GM23338 (cell line): Measurements from ENCODE around the gene NPB. TPM values are rescaled to one million over a fixed set of nuclear protein-coding genes. Genes with fewer than 3 reads are reported as not detected.

Experiments
- ATAC-seq: fragments of 200-7000 bp; cut with Tn5 transposase; 3 replicates; pipeline ENCODE4 v1.9.1; 2020
- DNase-seq: peaks from one replicate; pipeline ENCODE4 v3.0.0-alpha.2; 2015; ENCODE audit warnings: low spot score
- H2AFZ ChIP-seq: fragments of 200-600 bp; sonication (generic); 2 replicates; pipeline ENCODE4 v1.8.0; 2016; ENCODE audit warnings: antibody characterized with exemption, mild to moderate bottlenecking, moderate library complexity
- H3F3A ChIP-seq: fragments of 200-600 bp; sonication (generic); replicated peaks from 2 replicates; pipeline ENCODE4 v1.8.0; 2017; ENCODE audit warnings: antibody characterized with exemption, mixed run types, low read depth
- H3K27ac ChIP-seq: fragments of 200-600 bp; sonication (generic); 2 replicates; pipeline ENCODE4 v1.6.1; 2016; ENCODE audit warnings: low read depth
- H3K27me3 ChIP-seq: fragments of 200-600 bp; sonication (generic); 2 replicates; pipeline ENCODE4 v1.8.0; 2016; ENCODE audit warnings: mild to moderate bottlenecking, mixed run types, moderate library complexity; ENCODE audit not compliant: insufficient read depth
- H3K36me3 ChIP-seq: fragments of 200-600 bp; sonication (generic); 2 replicates; pipeline ENCODE4 v1.8.0; 2016; ENCODE audit warnings: mild to moderate bottlenecking; ENCODE audit not compliant: insufficient read depth
- H3K4me1 ChIP-seq: fragments of 200-600 bp; sonication (generic); 2 replicates; pipeline ENCODE4 v1.8.0; 2016; ENCODE audit warnings: mild to moderate bottlenecking, moderate library complexity; ENCODE audit not compliant: insufficient read depth
- H3K4me2 ChIP-seq: fragments of 200-600 bp; sonication (generic); 2 replicates; pipeline ENCODE4 v1.7.1; 2017; ENCODE audit warnings: mixed run types
- H3K4me3 ChIP-seq: fragments of 200-600 bp; sonication (generic); 2 replicates; pipeline ENCODE4 v1.6.1; 2016; ENCODE audit warnings: mixed run types
- H3K79me2 ChIP-seq: fragments of 200-600 bp; sonication (generic); replicated peaks from 2 replicates; pipeline ENCODE4 v1.8.0; 2017; ENCODE audit warnings: mild to moderate bottlenecking; ENCODE audit not compliant: insufficient read depth
- H3K9me2 ChIP-seq: fragments of 200-600 bp; sonication (generic); 2 replicates; pipeline ENCODE4 v1.8.0; 2017; ENCODE audit not compliant: insufficient read depth
- H4K20me1 ChIP-seq: fragments of 200-600 bp; sonication (generic); replicated peaks from 2 replicates; pipeline ENCODE4 v1.8.0; 2017; ENCODE audit warnings: mild to moderate bottlenecking; ENCODE audit not compliant: insufficient read depth
- H3K27ac Mint-ChIP-seq: 2 replicates; pipeline ENCODE4 v1.8.0; 2020; ENCODE audit warnings: inconsistent platforms, mild to moderate bottlenecking, moderate library complexity, mixed read lengths
- H3K27me3 Mint-ChIP-seq: 3 replicates; pipeline ENCODE4 v1.8.0; 2022; ENCODE audit warnings: low read depth, mild to moderate bottlenecking, moderate library complexity, mixed read lengths, inconsistent platforms; ENCODE audit not compliant: insufficient read depth, poor library complexity
- H3K36me3 Mint-ChIP-seq: 3 replicates; pipeline ENCODE4 v1.8.0; 2021; ENCODE audit warnings: low read depth, mild to moderate bottlenecking, inconsistent platforms, moderate library complexity, mixed read lengths
- H3K4me1 Mint-ChIP-seq: 3 replicates; pipeline ENCODE4 v1.8.0; 2020; ENCODE audit warnings: mild to moderate bottlenecking, inconsistent platforms, mixed read lengths
- H3K4me3 Mint-ChIP-seq: 3 replicates; pipeline ENCODE4 v1.8.0; 2021; ENCODE audit warnings: moderate library complexity, mild to moderate bottlenecking, inconsistent platforms, mixed read lengths
- H3K9me3 Mint-ChIP-seq: 3 replicates; pipeline ENCODE4 v1.8.0; 2020; ENCODE audit warnings: moderate library complexity, mild to moderate bottlenecking, inconsistent platforms, mixed read lengths
- CREB1 ChIP-seq: fragments of 250-450 bp; sonication (Bioruptor Pico); IDR thresholded peaks from 2 replicates; pipeline ENCODE4 v1.5.0; 2020; ENCODE audit warnings: low read depth, mild to moderate bottlenecking, moderate library complexity
- EZH2 ChIP-seq: fragments of 200-600 bp; sonication (generic); IDR thresholded peaks from one replicate; pipeline ENCODE4 v1.8.0; 2017; ENCODE audit warnings: antibody characterized with exemption, mild to moderate bottlenecking, low read depth; ENCODE audit not compliant: unreplicated experiment
- JUNB ChIP-seq: IDR thresholded peaks from one replicate; pipeline ENCODE4 v1.6.1; 2016; ENCODE audit warnings: antibody characterized with exemption; ENCODE audit not compliant: unreplicated experiment
- NANOG ChIP-seq: IDR thresholded peaks from 2 replicates; pipeline ENCODE4 v1.6.1; 2016; ENCODE audit warnings: antibody characterized with exemption, borderline replicate concordance
- POLR2AphosphoS5 ChIP-seq: IDR thresholded peaks from 2 replicates; pipeline ENCODE4 v1.6.1; 2016; ENCODE audit warnings: antibody characterized with exemption, low read depth
- STAT1 ChIP-seq: IDR thresholded peaks from one replicate; pipeline ENCODE4 v1.6.1; 2016; ENCODE audit warnings: antibody characterized with exemption; ENCODE audit not compliant: unreplicated experiment
- ZNF114 ChIP-seq: fragments of 250-450 bp; sonication (Bioruptor Pico); IDR thresholded peaks from 2 replicates; pipeline ENCODE4 v1.5.0; 2020; ENCODE audit warnings: mild to moderate bottlenecking, moderate library complexity
- polyA plus RNA-seq: library from polyadenylated mRNA; unstranded; fragments of >200 nt; fragmentation: Nextera tagmentation; extraction: Ambion mirVana; gene quantifications from 2 replicates; pipeline ENCODE4 v1.2.1, GENCODE V29; 2016
- total RNA-seq: library from RNA; depleted of rRNA; stranded (reverse); fragments of >200 nt; shearing (Covaris generic); gene quantifications from 2 replicates; pipeline ENCODE4 v1.2.3, GENCODE V29; 2014
- TF ChIP-seq, protein P1 (sequence below), 2 experiments: fragments of 200-600 bp in 1 of 2; sonication (generic) in 1 of 2; conservative IDR thresholded peaks; 2 replicates each; pipeline versions ENCODE4 v1.5.1 to v1.6.1; 2016 to 2017; ENCODE audit warnings: antibody characterized with exemption in 2 of 2, low read depth in 2 of 2, mild to moderate bottlenecking in 2 of 2, moderate library complexity in 1 of 2
- TF ChIP-seq, protein P2 (sequence below): IDR thresholded peaks from one replicate; pipeline ENCODE4 v1.6.1; 2018; ENCODE audit warnings: antibody characterized with exemption; ENCODE audit not compliant: unreplicated experiment
- TF ChIP-seq, protein P3 (sequence below): fragments of 250-450 bp; sonication (Bioruptor Pico); IDR thresholded peaks from 2 replicates; pipeline ENCODE4 v1.5.0; 2020; ENCODE audit warnings: mild to moderate bottlenecking, moderate library complexity
- TF ChIP-seq, protein P4 (sequence below): IDR thresholded peaks from 2 replicates; pipeline ENCODE4 v1.6.1; 2016; ENCODE audit warnings: antibody characterized with exemption

Gene NPB
- total and polyA plus RNA-seq, 2 experiments from 2014 or later = 3.6 to 3.8 TPM

DNA sequence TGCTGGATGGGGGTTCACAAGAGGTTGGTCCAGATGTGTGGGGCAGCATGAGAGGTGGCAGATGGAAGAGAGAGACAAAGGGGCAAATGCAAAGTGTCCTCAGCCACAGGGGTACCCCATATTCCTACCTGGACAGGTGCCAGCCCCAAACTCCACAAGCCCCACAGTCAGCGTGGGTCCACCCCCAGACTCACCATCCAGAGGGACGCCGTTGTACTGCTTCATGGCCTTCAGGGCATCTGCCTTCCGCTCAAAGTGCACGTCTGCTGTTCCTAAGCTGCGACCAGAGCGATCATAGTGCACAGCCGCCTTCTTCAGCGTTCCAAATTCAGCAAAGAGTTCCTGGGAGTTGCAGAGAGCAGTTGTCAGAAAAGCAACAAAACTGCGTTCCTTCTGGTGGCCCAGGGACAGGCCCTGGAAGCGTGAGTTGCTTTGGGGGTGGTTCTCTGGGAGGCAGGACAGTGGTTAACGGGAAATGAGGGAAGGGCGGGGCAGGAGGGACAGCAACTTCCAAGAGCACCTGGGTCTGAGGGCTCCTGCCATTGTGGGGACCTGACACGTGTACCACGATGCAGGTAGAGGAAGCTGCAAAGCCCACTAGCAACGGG is 12.9 kb upstream of the NPB start:
- peaks cover 71% of the 10 kb centered on the region for H3K36me3 Mint-ChIP-seq
- H3K4me1 Mint-ChIP-seq = peaks cover 4% of the 10 kb centered on the region; the same call in 1 of the 3 replicates
- Histone ChIP-seq H3K27me3 (no peaks in the 10 kb centered on the region), H4K20me1 (peaks cover 14% of the 10 kb centered on the region; the same call in 1 of the 2 replicates), H3K4me1 (peaks cover 8% of the 10 kb centered on the region; the same call in 1 of the 2 replicates), H3K79me2 (peaks cover 58% of the 10 kb centered on the region), H3K36me3 (peaks cover 29% of the 10 kb centered on the region), H3K27ac (no peak overlapping the region), H2AFZ (no peak overlapping the region), H3F3A (peaks cover 24% of the 10 kb centered on the region), H3K4me3 (no peak overlapping the region), H3K4me2 (no peak overlapping the region), H3K9me2 (no peaks in the 10 kb centered on the region)
- TF ChIP-seq JUNB (no peak), ZNF114 (no peak), EZH2 (no peak), POLR2AphosphoS5 (no peak), CREB1 (CRISPR knock-in tag) (no peak), STAT1 (no peak), NANOG (no peak)
- TF ChIP-seq, protein P1, sequence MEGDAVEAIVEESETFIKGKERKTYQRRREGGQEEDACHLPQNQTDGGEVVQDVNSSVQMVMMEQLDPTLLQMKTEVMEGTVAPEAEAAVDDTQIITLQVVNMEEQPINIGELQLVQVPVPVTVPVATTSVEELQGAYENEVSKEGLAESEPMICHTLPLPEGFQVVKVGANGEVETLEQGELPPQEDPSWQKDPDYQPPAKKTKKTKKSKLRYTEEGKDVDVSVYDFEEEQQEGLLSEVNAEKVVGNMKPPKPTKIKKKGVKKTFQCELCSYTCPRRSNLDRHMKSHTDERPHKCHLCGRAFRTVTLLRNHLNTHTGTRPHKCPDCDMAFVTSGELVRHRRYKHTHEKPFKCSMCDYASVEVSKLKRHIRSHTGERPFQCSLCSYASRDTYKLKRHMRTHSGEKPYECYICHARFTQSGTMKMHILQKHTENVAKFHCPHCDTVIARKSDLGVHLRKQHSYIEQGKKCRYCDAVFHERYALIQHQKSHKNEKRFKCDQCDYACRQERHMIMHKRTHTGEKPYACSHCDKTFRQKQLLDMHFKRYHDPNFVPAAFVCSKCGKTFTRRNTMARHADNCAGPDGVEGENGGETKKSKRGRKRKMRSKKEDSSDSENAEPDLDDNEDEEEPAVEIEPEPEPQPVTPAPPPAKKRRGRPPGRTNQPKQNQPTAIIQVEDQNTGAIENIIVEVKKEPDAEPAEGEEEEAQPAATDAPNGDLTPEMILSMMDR (conservative IDR thresholded peaks at IDR 0.05; ENCODE audit: low read depth in 2 of 2) = no peak
- TF ChIP-seq, protein P2, sequence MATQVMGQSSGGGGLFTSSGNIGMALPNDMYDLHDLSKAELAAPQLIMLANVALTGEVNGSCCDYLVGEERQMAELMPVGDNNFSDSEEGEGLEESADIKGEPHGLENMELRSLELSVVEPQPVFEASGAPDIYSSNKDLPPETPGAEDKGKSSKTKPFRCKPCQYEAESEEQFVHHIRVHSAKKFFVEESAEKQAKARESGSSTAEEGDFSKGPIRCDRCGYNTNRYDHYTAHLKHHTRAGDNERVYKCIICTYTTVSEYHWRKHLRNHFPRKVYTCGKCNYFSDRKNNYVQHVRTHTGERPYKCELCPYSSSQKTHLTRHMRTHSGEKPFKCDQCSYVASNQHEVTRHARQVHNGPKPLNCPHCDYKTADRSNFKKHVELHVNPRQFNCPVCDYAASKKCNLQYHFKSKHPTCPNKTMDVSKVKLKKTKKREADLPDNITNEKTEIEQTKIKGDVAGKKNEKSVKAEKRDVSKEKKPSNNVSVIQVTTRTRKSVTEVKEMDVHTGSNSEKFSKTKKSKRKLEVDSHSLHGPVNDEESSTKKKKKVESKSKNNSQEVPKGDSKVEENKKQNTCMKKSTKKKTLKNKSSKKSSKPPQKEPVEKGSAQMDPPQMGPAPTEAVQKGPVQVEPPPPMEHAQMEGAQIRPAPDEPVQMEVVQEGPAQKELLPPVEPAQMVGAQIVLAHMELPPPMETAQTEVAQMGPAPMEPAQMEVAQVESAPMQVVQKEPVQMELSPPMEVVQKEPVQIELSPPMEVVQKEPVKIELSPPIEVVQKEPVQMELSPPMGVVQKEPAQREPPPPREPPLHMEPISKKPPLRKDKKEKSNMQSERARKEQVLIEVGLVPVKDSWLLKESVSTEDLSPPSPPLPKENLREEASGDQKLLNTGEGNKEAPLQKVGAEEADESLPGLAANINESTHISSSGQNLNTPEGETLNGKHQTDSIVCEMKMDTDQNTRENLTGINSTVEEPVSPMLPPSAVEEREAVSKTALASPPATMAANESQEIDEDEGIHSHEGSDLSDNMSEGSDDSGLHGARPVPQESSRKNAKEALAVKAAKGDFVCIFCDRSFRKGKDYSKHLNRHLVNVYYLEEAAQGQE = no peak
- TF ChIP-seq, protein P3, sequence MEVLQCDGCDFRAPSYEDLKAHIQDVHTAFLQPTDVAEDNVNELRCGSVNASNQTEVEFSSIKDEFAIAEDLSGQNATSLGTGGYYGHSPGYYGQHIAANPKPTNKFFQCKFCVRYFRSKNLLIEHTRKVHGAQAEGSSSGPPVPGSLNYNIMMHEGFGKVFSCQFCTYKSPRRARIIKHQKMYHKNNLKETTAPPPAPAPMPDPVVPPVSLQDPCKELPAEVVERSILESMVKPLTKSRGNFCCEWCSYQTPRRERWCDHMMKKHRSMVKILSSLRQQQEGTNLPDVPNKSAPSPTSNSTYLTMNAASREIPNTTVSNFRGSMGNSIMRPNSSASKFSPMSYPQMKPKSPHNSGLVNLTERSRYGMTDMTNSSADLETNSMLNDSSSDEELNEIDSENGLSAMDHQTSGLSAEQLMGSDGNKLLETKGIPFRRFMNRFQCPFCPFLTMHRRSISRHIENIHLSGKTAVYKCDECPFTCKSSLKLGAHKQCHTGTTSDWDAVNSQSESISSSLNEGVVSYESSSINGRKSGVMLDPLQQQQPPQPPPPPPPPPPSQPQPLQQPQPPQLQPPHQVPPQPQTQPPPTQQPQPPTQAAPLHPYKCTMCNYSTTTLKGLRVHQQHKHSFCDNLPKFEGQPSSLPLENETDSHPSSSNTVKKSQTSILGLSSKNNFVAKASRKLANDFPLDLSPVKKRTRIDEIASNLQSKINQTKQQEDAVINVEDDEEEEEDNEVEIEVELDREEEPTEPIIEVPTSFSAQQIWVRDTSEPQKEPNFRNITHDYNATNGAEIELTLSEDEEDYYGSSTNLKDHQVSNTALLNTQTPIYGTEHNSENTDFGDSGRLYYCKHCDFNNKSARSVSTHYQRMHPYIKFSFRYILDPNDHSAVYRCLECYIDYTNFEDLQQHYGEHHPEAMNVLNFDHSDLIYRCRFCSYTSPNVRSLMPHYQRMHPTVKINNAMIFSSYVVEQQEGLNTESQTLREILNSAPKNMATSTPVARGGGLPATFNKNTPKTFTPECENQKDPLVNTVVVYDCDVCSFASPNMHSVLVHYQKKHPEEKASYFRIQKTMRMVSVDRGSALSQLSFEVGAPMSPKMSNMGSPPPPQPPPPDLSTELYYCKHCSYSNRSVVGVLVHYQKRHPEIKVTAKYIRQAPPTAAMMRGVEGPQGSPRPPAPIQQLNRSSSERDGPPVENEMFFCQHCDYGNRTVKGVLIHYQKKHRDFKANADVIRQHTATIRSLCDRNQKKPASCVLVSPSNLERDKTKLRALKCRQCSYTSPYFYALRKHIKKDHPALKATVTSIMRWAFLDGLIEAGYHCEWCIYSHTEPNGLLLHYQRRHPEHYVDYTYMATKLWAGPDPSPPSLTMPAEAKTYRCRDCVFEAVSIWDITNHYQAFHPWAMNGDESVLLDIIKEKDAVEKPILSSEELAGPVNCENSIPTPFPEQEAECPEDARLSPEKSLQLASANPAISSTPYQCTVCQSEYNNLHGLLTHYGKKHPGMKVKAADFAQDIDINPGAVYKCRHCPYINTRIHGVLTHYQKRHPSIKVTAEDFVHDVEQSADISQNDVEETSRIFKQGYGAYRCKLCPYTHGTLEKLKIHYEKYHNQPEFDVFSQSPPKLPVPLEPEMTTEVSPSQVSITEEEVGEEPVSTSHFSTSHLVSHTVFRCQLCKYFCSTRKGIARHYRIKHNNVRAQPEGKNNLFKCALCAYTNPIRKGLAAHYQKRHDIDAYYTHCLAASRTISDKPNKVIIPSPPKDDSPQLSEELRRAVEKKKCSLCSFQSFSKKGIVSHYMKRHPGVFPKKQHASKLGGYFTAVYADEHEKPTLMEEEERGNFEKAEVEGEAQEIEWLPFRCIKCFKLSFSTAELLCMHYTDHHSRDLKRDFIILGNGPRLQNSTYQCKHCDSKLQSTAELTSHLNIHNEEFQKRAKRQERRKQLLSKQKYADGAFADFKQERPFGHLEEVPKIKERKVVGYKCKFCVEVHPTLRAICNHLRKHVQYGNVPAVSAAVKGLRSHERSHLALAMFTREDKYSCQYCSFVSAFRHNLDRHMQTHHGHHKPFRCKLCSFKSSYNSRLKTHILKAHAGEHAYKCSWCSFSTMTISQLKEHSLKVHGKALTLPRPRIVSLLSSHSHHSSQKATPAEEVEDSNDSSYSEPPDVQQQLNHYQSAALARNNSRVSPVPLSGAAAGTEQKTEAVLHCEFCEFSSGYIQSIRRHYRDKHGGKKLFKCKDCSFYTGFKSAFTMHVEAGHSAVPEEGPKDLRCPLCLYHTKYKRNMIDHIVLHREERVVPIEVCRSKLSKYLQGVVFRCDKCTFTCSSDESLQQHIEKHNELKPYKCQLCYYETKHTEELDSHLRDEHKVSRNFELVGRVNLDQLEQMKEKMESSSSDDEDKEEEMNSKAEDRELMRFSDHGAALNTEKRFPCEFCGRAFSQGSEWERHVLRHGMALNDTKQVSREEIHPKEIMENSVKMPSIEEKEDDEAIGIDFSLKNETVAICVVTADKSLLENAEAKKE (CRISPR knock-in tag) = no peak
- TF ChIP-seq, protein P4, sequence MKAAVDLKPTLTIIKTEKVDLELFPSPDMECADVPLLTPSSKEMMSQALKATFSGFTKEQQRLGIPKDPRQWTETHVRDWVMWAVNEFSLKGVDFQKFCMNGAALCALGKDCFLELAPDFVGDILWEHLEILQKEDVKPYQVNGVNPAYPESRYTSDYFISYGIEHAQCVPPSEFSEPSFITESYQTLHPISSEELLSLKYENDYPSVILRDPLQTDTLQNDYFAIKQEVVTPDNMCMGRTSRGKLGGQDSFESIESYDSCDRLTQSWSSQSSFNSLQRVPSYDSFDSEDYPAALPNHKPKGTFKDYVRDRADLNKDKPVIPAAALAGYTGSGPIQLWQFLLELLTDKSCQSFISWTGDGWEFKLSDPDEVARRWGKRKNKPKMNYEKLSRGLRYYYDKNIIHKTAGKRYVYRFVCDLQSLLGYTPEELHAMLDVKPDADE = no peak
- peaks cover 31% of the 10 kb centered on the region for H3K27me3 Mint-ChIP-seq
- no peaks in the 10 kb centered on the region for H3K9me3 Mint-ChIP-seq
- no peak overlapping the region for H3K27ac Mint-ChIP-seq
- peak overlapping the region; percentile 91 for H3K4me3 Mint-ChIP-seq
- ATAC-seq (no peak), DNase-seq (no peak)
